Mesenchymal stem cell (in vitro differentiated cells and primary cell): Measurements from ENCODE around the gene RERE.

ENCODE experiments used
- DNase-seq: peaks from one replicate; pipeline ENCODE4 v3.0.0-alpha.2; 2013
- H2AFZ ChIP-seq: one replicate; pipeline ENCODE4 v1.6.1; 2013; ENCODE audit warnings: low read depth, mild to moderate bottlenecking, control low read depth, inconsistent platforms, low read length, moderate library complexity
- H2AK5ac ChIP-seq: 2 replicates; pipeline ENCODE4 v1.6.1; 2013; ENCODE audit warnings: low read length, moderate library complexity, mild to moderate bottlenecking, inconsistent platforms; ENCODE audit not compliant: severe bottlenecking
- H2BK120ac ChIP-seq: one replicate; pipeline ENCODE4 v1.6.1; 2013; ENCODE audit warnings: low read depth, mild to moderate bottlenecking, inconsistent platforms, low read length, moderate library complexity
- H2BK12ac ChIP-seq, 2 experiments: one replicate each; pipeline ENCODE4 v1.6.1; 2013; ENCODE audit warnings: inconsistent platforms in 2 of 2, low read length in 2 of 2, mild to moderate bottlenecking in 2 of 2, moderate library complexity in 2 of 2, control low read depth in 1 of 2
- H2BK15ac ChIP-seq: one replicate; pipeline ENCODE4 v1.6.1; 2013; ENCODE audit warnings: mild to moderate bottlenecking, low read depth, inconsistent platforms; ENCODE audit not compliant: poor library complexity, severe bottlenecking
- H2BK5ac ChIP-seq: 2 replicates; pipeline ENCODE4 v1.6.1; 2013; ENCODE audit warnings: low read depth, mild to moderate bottlenecking, low read length, control low read depth, inconsistent platforms; ENCODE audit not compliant: poor library complexity, severe bottlenecking
- H3K14ac ChIP-seq, 2 experiments: one replicate each; pipeline ENCODE4 v1.6.1; 2013; ENCODE audit warnings: inconsistent platforms in 2 of 2, low read length in 2 of 2, control low read depth in 1 of 2, mild to moderate bottlenecking in 1 of 2, moderate library complexity in 1 of 2
- H3K18ac ChIP-seq, 2 experiments: one replicate each; pipeline ENCODE4 v1.6.1; 2013; ENCODE audit warnings: inconsistent platforms in 2 of 2, low read length in 2 of 2, control low read depth in 1 of 2, low read depth in 1 of 2, mild to moderate bottlenecking in 1 of 2
- H3K23ac ChIP-seq, 2 experiments: one replicate each; pipeline ENCODE4 v1.6.1; 2013; ENCODE audit warnings: inconsistent platforms in 2 of 2, low read length in 2 of 2, mild to moderate bottlenecking in 2 of 2, moderate library complexity in 2 of 2, control low read depth in 1 of 2
- H3K27ac ChIP-seq: 2 replicates; pipeline ENCODE4 v1.5.1; 2013; ENCODE audit warnings: mild to moderate bottlenecking, moderate library complexity, low read length, control low read depth, inconsistent platforms; ENCODE audit not compliant: poor library complexity, severe bottlenecking
- H3K27me3 ChIP-seq, 2 experiments: 2 replicates each; pipeline versions ENCODE4 v1.6.1 to v1.7.0; 2013; ENCODE audit warnings: low read length in 2 of 2, mild to moderate bottlenecking in 2 of 2, moderate library complexity in 2 of 2, control low read depth in 1 of 2, inconsistent platforms in 1 of 2; ENCODE audit not compliant: control insufficient read depth in 1 of 2, insufficient read depth in 1 of 2
- H3K36me3 ChIP-seq, 2 experiments: 2 replicates each; pipeline versions ENCODE4 v1.6.1 to v1.7.0; 2013; ENCODE audit warnings: low read length in 2 of 2, control low read depth in 1 of 2, inconsistent platforms in 1 of 2, low read depth in 1 of 2, mild to moderate bottlenecking in 1 of 2; ENCODE audit not compliant: insufficient read depth in 2 of 2, control insufficient read depth in 1 of 2
- H3K4ac ChIP-seq, 2 experiments: one replicate each; pipeline ENCODE4 v1.6.1; 2013; ENCODE audit warnings: inconsistent platforms in 2 of 2, low read length in 2 of 2, mild to moderate bottlenecking in 2 of 2, moderate library complexity in 2 of 2, control low read depth in 1 of 2, low read depth in 1 of 2
- H3K4me1 ChIP-seq: 2 replicates; pipeline ENCODE4 v1.6.1; 2013; ENCODE audit warnings: low read depth, low read length, control low read depth; ENCODE audit not compliant: control insufficient read depth, insufficient read depth
- H3K4me2 ChIP-seq: 2 replicates; pipeline ENCODE4 v1.6.1; 2013; ENCODE audit warnings: low read length, mild to moderate bottlenecking, inconsistent platforms; ENCODE audit not compliant: poor library complexity, severe bottlenecking
- H3K4me3 ChIP-seq, 2 experiments: 2 replicates each; pipeline versions ENCODE4 v1.5.1 to v1.7.0; 2013; ENCODE audit warnings: low read length in 2 of 2, mild to moderate bottlenecking in 2 of 2, control low read depth in 1 of 2, low read depth in 1 of 2; ENCODE audit not compliant: insufficient read depth in 1 of 2
- H3K79me1 ChIP-seq: replicated peaks from 2 replicates; pipeline ENCODE4 v1.6.1; 2013; ENCODE audit warnings: mild to moderate bottlenecking, control low read depth, low read length, inconsistent platforms; ENCODE audit not compliant: poor library complexity, severe bottlenecking
- H3K9ac ChIP-seq: 2 replicates; pipeline ENCODE4 v1.7.0; 2013; ENCODE audit warnings: mild to moderate bottlenecking, low read length, moderate library complexity
- H3K9me3 ChIP-seq: 2 replicates; pipeline ENCODE4 v1.7.0; 2013; ENCODE audit warnings: mild to moderate bottlenecking, low read length; ENCODE audit not compliant: control insufficient read depth
- H4K8ac ChIP-seq: one replicate; pipeline ENCODE4 v1.6.1; 2013; ENCODE audit warnings: inconsistent platforms, mild to moderate bottlenecking, low read length, moderate library complexity
- H4K91ac ChIP-seq: one replicate; pipeline ENCODE4 v1.6.1; 2013; ENCODE audit warnings: mild to moderate bottlenecking, low read length, inconsistent platforms
- WGBS: methylation state at CpG from one replicate; pipeline ENCODE4 v1.1.7; 2013; ENCODE audit warnings: mixed read lengths; 5-methylcytosine and 5-hydroxymethylcytosine counted together

The RERE gene

DNA sequence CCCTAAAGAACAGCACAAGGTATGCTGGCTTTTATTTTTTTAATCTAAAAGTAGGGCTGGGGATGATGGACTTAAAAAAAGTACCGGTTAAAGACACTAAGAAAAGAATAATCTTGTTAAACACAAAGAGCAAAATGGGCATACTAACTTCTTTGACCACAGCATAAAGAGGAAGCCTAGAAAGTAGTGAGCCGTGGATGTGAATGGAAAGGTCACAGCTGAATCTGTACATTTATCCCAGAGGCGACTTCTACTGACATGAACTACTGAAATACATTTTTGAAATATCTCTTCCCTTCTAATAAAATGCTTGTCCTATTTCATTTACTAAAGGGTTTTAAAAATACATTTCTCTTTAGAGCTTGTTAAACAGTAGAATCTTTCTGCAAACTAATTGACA is 358.8 kb downstream of the RERE start:
- no peaks in the 10 kb centered on the region for H3K27me3 ChIP-seq
- H4K91ac ChIP-seq, result no peak overlapping the region
- H3K4me3 ChIP-seq, result no peak overlapping the region
- no peak overlapping the region for H3K18ac ChIP-seq
- no peak overlapping the region for H4K8ac ChIP-seq
- no peak overlapping the region for H3K4me2 ChIP-seq
- H2BK15ac ChIP-seq, result no peak overlapping the region
- no peak overlapping the region for H2BK12ac ChIP-seq
- no peak overlapping the region for H3K9ac ChIP-seq
- H3K14ac ChIP-seq, result no peak overlapping the region
- H2AFZ ChIP-seq, result no peak overlapping the region
- peaks cover 26% of the 10 kb centered on the region for H3K79me1 ChIP-seq
- H2BK5ac ChIP-seq, result no peak overlapping the region
- peak overlapping the region; percentile 80 for H2AK5ac ChIP-seq
- DNase-seq, result no peak
- no peak overlapping the region for H2BK120ac ChIP-seq
- H3K9me3 ChIP-seq, result no peaks in the 10 kb centered on the region
- H3K36me3 ChIP-seq, result peaks cover 4 to 5% of the 10 kb centered on the region in 2 experiments
- WGBS, result no CpG with 5 or more reads among the region's 3 CpGs
- H3K27ac ChIP-seq, result no peak overlapping the region
- H3K4me1 ChIP-seq, result peaks cover 21% of the 10 kb centered on the region
- no peak overlapping the region for H3K23ac ChIP-seq
- no peak overlapping the region for H3K4ac ChIP-seq

DNA sequence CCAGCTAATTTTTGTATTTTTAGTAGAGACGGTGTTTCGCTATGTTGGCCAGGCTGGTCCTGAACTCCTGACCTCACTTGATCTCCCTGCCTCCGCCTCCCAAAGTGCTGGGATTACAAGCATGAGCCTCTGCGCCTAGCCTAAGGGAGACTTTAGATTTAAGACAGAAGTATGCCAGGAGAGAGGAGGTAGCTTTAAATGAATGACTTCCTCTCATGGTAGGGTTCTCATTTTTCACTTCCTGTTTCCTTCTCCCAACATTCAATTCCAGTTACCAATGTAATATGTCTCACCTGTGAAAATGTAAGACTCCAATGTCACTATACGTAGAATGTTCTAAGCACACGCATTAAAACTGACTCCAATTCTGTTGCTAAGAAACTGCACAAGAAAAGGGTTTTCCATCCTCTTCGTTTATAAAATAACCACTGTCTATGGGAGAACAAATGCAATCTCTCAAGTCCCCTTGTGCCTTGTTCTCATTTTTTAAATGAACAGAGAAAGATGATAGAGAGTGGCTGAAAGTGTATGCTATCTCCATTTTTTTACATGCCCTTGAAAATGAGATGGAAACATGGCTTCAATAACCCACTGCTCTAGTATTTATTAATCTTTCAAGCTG is 359.6 kb downstream of the RERE start:
- Histone ChIP-seq H4K91ac (no peak overlapping the region), H2BK5ac (no peak overlapping the region), H3K4me1 (peaks cover 20% of the 10 kb centered on the region), H3K9ac (no peak overlapping the region), H2AFZ (no peak overlapping the region), H2AK5ac (no peak overlapping the region), H3K79me1 (peaks cover 30% of the 10 kb centered on the region), H3K4me2 (no peak overlapping the region), H3K36me3 (peaks cover 4 to 5% of the 10 kb centered on the region in 2 experiments), H3K23ac (no peak overlapping the region), H4K8ac (no peak overlapping the region), H3K27ac (no peak overlapping the region), H3K14ac (no peak overlapping the region), H3K4me3 (no peak overlapping the region), H3K9me3 (no peaks in the 10 kb centered on the region), H2BK12ac (no peak overlapping the region), H2BK120ac (no peak overlapping the region), H2BK15ac (no peak overlapping the region), H3K4ac (no peak overlapping the region), H3K27me3 (no peaks in the 10 kb centered on the region), H3K18ac (peak overlapping the region in 1 of 2 experiments; percentile 55)
- no peak for DNase-seq
- WGBS, result 83% methylated on average over 7 of the region's 7 CpGs

DNA sequence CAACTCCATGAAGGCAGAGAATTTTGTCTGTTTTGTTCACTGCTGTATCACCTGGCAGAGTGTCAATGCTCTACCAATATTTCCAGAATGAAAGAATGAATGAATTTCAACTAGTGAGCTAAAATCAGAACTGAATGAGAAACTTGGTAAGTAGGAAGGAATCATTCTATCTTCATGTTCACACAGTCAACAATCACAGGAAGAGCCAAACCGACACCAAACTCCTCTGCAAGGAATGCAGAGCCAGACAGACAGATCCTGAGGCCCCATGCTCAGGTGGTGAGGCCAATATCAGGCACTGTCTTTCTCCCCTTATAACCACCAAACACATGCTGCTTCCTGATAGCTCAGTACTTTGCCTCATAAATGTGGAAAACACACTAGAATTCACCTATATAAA is 360.4 kb downstream of the RERE start:
- Histone ChIP-seq H3K14ac (no peak overlapping the region), H2BK15ac (no peak overlapping the region), H3K4me3 (no peak overlapping the region), H4K8ac (peak overlapping the region; percentile 65), H2BK12ac (peak overlapping the region in 1 of 2 experiments; percentile 61), H3K4me2 (no peak overlapping the region), H2BK5ac (no peak overlapping the region), H3K27me3 (no peaks in the 10 kb centered on the region), H3K4ac (no peak overlapping the region), H3K9me3 (no peaks in the 10 kb centered on the region), H3K18ac (peak overlapping the region in 1 of 2 experiments; percentile 71), H3K9ac (peak overlapping the region; percentile 80), H3K27ac (peak overlapping the region; percentile 79), H2AFZ (no peak overlapping the region), H3K36me3 (peaks cover 0 to 5% of the 10 kb centered on the region in 2 experiments), H2AK5ac (no peak overlapping the region), H3K23ac (no peak overlapping the region), H3K79me1 (peaks cover 34% of the 10 kb centered on the region), H3K4me1 (peaks cover 15% of the 10 kb centered on the region), H4K91ac (no peak overlapping the region), H2BK120ac (no peak overlapping the region)
- no peak for DNase-seq
- 37% methylated on average over 1 of the region's 1 CpG for WGBS

DNA sequence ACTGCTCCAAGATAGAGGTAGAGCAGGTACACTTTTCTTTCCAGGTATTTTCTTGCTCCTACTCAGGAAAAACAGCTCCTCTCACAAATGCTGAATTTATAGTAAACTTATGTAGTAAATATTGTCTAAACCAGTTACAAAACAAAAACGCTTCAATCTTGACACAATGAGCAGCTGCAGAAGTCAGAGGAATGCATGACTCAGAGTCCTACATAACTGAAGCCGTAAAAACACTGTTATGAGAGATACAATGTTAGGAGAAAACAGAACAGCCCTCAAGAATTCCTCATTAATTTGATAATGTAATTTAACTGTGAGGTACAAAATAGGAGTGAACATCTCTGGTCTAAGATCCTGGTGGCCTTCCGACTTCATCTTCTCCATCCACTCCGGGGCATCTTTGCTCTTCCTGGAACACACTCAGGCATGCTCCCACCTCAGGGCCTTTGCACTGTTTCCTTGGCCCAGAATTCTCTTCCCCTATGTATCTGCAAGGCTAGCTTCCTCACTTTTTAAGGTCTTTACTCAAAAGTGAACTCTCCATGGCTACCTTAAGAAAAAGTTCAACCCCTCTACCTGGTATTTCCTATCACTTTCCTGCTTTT is 361.0 kb downstream of the RERE start:
- Histone ChIP-seq H3K36me3 (peaks cover 0 to 5% of the 10 kb centered on the region in 2 experiments), H3K4ac (no peak overlapping the region), H2BK120ac (no peak overlapping the region), H3K4me2 (peak overlapping the region; percentile 24), H3K27ac (peak overlapping the region; percentile 79), H3K27me3 (no peaks in the 10 kb centered on the region), H3K14ac (no peak overlapping the region), H2AFZ (no peak overlapping the region), H3K4me3 (peak overlapping the region in 1 of 2 experiments; percentile 50), H2BK15ac (no peak overlapping the region), H2BK5ac (no peak overlapping the region), H2BK12ac (peak overlapping the region in 1 of 2 experiments; percentile 81), H3K23ac (no peak overlapping the region), H2AK5ac (peak overlapping the region; percentile 94), H3K9ac (peak overlapping the region; percentile 80), H4K91ac (no peak overlapping the region), H4K8ac (no peak overlapping the region), H3K18ac (peak overlapping the region in 1 of 2 experiments; percentile 77), H3K9me3 (no peaks in the 10 kb centered on the region), H3K4me1 (peaks cover 15% of the 10 kb centered on the region), H3K79me1 (peaks cover 38% of the 10 kb centered on the region)
- peak; percentile 84 for DNase-seq
- WGBS, result 58% methylated on average over 2 of the region's 4 CpGs
